Activated CD8-positive, alpha-beta memory T cell treated with anti-CD3 and anti-CD28 coated beads, Interleukin-2, amount 50 U/mL, for 4 hours (primary cell): ENCODE measurements around the gene RHOBTB1.

Experiments used
- DNase-seq: peaks from one replicate; pipeline ENCODE4 v3.0.0-alpha.2; 2020

The RHOBTB1 gene

GRCh38 chr10:60964257-60965235 lies 20.6 kb upstream of the RHOBTB1 start:
- DNase-seq: peak; percentile 22

- DNase-seq: no peak
Observed at GRCh38 chr10:60963441-60964256, 19.7 kb upstream of the RHOBTB1 start.

- DNase-seq: no peak
Observed at GRCh38 chr10:60962946-60963345, 19.0 kb upstream of the RHOBTB1 start.

- DNase-seq: no peak
Observed at GRCh38 chr10:60960913-60961312, 16.9 kb upstream of the RHOBTB1 start.

- no peak for DNase-seq
Observed at GRCh38 chr10:60960031-60960430, 16.0 kb upstream of the RHOBTB1 start.

- DNase-seq: no peak
Observed at GRCh38 chr10:60958892-60959601, 15.1 kb upstream of the RHOBTB1 start.

- no peak for DNase-seq
Observed at GRCh38 chr10:60957667-60958221, 13.8 kb upstream of the RHOBTB1 start.

- DNase-seq: no peak
Observed at GRCh38 chr10:60955957-60956425, 12.0 kb upstream of the RHOBTB1 start.

GRCh38 chr10:60955316-60955715 lies 11.3 kb upstream of the RHOBTB1 start:
- no peak for DNase-seq

- DNase-seq: no peak
Observed at GRCh38 chr10:60954035-60954434, 10.1 kb upstream of the RHOBTB1 start.

- no peak for DNase-seq
Observed at GRCh38 chr10:60953420-60953819, 9.4 kb upstream of the RHOBTB1 start.

GRCh38 chr10:60952846-60953220 lies 8.8 kb upstream of the RHOBTB1 start:
- no peak for DNase-seq

- DNase-seq: no peak
Observed at GRCh38 chr10:60952067-60952845, 8.3 kb upstream of the RHOBTB1 start.

GRCh38 chr10:60951272-60951724 lies 7.3 kb upstream of the RHOBTB1 start:
- no peak for DNase-seq

- DNase-seq: no peak
Observed at GRCh38 chr10:60950300-60950699, 6.3 kb upstream of the RHOBTB1 start.

GRCh38 chr10:60948851-60949250 lies 4.9 kb upstream of the RHOBTB1 start:
- DNase-seq: no peak

- DNase-seq: no peak
Observed at GRCh38 chr10:60944910-60945297, 919 bp upstream of the RHOBTB1 start.

GRCh38 chr10:60943316-60944057 lies 498 bp downstream of the RHOBTB1 start:
- DNase-seq: peak; percentile 13

GRCh38 chr10:60942788-60943315 lies 1.1 kb downstream of the RHOBTB1 start:
- DNase-seq: no peak

- no peak for DNase-seq
Observed at GRCh38 chr10:60942134-60942787, 1.7 kb downstream of the RHOBTB1 start.
